ENCODE results near the gene DISP2. TPM values are rescaled to one million over a fixed set of nuclear protein-coding genes. Genes with fewer than 3 reads are reported as not detected.

Gene DISP2
- total RNA-seq, 6 experiments from 2014 or later: 0.06 to 0.71 (median 0.16) TPM

GRCh38 chr15:40365624-40366456, 7.8 kb downstream of the DISP2 start:
- Histone ChIP-seq H3K27me3 (no peaks in the 10 kb centered on the region), H3K27ac (no peak overlapping the region), H3K4me3 (no peak overlapping the region), H3K4me1 (peaks cover 0 to 16% (median 8%) of the 10 kb centered on the region in 4 donors), H3K9me3 (no peaks in the 10 kb centered on the region), H3K36me3 (no peaks in the 10 kb centered on the region)
- intact Hi-C loops (cut with DNase I): loop anchor here in 1 of 2 donors (10.0 kb wide), 1 partner anchor 49 kb away; no protein-coding TSS in a partner anchor
- DNase-seq: no peak
- ATAC-seq: no peak
- WGBS (ENCODE audit: insufficient coverage, low coverage, low lambda C conversion rate, missing lambda C conversion rate): 80% methylated on average over 10 of the region's 11 CpGs
- TF ChIP-seq CTCF (IDR thresholded peaks at IDR 0.05): no peak
- no peak for TF ChIP-seq POLR2A (IDR thresholded peaks at IDR 0.05)

GRCh38 chr15:40366457-40367370, 8.7 kb downstream of the DISP2 start:
- DNase-seq: peak; percentile 94 to 98 (median 97)
- TF ChIP-seq POLR2A (IDR thresholded peaks at IDR 0.05) (no peak), CTCF (IDR thresholded peaks at IDR 0.05) (no peak)
- Histone ChIP-seq H3K36me3 (no peaks in the 10 kb centered on the region), H3K27ac (peak overlapping the region in 2 of 3 donors; percentile 78 to 79), H3K4me1 (peaks cover 0 to 16% (median 8%) of the 10 kb centered on the region in 4 donors), H3K27me3 (no peaks in the 10 kb centered on the region), H3K4me3 (no peak overlapping the region), H3K9me3 (no peaks in the 10 kb centered on the region)
- WGBS (ENCODE audit: insufficient coverage, low coverage, low lambda C conversion rate, missing lambda C conversion rate): 39% methylated on average over 3 of the region's 14 CpGs
- ATAC-seq: peak; percentile 87 to 89 (median 88)
- intact Hi-C loops (cut with DNase I): loop anchor here in 1 of 2 donors (10.0 kb wide), 1 partner anchor 48 kb away; no protein-coding TSS in a partner anchor

- no peak for DNase-seq
- H3K4me1 ChIP-seq: peaks cover 0 to 16% (median 8%) of the 10 kb centered on the region in 4 donors
- TF ChIP-seq CTCF (IDR thresholded peaks at IDR 0.05) (no peak), POLR2A (IDR thresholded peaks at IDR 0.05) (no peak)
- no peaks in the 10 kb centered on the region for H3K9me3 ChIP-seq
- peak overlapping the region in 1 of 3 donors; percentile 39 for H3K4me3 ChIP-seq
- no peaks in the 10 kb centered on the region for H3K27me3 ChIP-seq
- WGBS (ENCODE audit: insufficient coverage, low coverage, low lambda C conversion rate, missing lambda C conversion rate): 64% methylated on average over 5 of the region's 5 CpGs
- intact Hi-C loops (cut with DNase I): loop anchor here in 1 of 2 donors (10.0 kb wide), 1 partner anchor 47 kb away; no protein-coding TSS in a partner anchor
- no peak for ATAC-seq
- no peaks in the 10 kb centered on the region for H3K36me3 ChIP-seq
- peak overlapping the region in 2 of 3 donors; percentile 78 to 79 for H3K27ac ChIP-seq
Observed at GRCh38 chr15:40367371-40367685, 9.3 kb downstream of the DISP2 start.
